NCI-H2196 (cell line): ENCODE data around the gene FLNA.
"Not testable (repeated sequence)": the region's sequence is repeated elsewhere in the genome, so short reads cannot be mapped to it uniquely, and the experiment has no call there.

Source experiments
- DNase-seq: peaks from one replicate; lab custom pipeline; 2025; ENCODE audit not compliant: unreplicated experiment; lab: John Stamatoyannopoulos, UW

The FLNA gene

DNA sequence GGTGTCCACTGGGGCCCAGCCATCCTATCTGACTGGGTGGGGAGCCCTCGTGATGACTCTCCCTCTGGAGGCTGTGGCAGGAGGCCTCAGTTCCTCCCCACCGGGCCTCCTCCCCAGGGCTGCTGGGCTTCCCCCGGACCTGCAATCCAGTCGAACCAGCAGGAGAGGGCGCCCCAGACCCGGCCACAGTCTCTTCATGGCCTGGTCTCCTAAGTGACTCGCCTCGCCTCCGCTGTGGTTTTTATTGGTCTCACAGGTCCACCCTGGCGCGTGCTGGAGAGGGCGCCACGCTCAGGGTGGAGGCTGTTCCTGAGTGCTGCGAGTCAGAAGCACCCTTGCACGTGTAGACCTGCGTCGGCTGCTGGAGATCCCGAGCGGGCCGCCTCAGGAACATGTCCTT lies 30.8 kb downstream of the FLNA start:
- not testable (repeated sequence) for DNase-seq

DNA sequence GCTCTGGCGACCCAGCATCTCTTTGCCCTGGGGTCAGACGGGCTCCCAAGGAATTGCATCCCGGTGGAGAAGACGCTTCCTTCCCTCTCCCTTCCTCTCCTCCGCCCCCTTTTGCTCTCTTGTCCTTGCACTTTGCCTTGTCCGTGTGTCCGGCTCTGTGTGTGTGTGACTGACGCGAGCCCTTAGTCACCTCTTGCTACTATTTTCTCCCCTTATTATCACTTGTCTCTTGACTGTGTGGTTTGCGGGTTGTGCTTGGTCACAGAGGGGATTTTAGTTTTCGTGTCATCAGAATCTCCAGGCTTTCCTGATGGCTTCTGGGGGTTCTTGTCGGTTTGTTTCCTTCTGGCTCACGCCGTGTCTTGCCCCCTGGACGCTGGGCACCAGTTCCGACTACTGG lies 31.4 kb downstream of the FLNA start:
- not testable (repeated sequence) for DNase-seq

DNA sequence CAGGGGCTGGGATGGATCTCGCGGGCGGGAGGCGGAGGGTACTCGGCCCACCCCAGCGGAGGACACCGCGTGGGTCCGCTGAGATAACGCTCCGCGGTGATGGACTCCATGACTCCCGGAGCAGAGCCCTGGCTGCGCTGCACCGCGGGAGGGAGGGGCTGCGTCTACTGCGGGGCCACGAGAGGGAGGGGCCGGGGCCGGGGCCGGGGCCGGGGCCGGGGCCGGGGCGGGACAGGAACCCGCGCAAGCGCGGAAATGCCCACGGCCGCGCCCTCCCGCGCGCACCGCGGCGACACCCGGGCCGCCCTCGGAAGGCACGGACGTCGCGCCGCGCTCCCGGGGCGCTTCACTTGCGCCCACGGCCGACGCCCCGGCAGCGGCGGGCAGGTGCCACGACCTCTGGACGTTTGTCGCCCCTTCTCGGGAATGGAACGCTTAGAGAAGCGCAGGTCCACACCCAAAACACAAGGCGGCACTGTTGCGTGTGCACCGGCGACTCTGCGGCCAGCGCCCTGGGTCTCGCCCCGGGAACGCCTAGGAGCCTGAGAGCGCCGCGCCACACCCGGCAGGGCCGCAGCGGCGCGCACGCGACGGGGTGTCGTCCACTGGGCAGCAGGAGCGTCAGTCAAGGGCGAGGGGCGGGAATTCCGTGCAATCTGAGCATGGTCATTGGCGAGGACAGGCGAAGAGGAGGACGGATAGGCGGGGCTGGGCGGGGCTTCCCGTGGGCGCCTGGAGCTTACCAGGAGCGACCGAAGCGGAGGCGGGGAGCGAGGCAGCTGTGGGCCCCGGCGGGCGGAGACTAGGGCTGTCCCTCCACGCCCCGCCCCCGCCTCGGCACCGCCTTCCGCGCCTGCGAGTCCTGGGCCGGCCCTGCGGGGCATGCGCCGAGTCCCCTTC lies 32.8 kb downstream of the FLNA start:
- not testable (repeated sequence) for DNase-seq

DNA sequence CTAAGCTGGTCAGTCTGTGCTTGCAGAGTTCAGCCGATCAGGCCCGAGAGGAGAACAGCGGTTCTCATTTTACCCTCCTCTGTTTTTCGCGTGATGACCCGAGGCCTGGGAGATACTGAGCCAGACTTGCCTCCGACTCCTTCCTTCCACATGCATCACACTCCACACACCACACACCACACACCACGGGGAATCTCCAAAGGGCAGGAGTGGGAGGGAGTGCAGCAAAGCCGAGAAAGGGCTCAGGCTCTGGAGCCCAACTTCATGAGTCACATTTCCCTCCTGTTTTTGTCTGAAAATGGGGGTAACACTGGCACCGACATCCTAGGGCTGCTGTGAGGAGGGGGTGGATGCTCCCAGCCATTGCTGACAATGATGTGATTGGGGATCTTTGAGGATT lies 39.9 kb downstream of the FLNA start:
- DNase-seq, result no peak

DNA sequence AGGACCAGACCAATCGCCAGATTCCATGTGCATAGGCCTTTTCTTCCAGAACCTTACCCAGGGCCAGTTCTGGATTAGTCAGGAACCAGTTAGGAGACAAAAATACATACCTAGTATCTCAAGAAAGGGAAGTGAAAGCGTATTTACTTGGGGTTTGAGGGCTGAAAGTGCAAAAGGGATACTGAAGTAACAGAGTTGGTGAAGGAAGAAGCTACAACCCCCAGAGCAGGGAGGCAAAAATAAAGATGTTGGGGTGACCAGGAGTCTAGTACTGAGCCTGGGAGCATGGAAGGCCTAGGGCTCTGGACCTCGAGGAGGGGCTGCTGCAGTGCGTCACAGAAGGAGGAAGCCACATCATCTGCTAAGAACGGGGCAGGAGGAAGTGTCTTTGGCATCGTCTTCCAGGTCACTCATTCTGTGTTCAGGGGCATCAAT lies 40.6 kb downstream of the FLNA start:
- DNase-seq, result no peak

DNA sequence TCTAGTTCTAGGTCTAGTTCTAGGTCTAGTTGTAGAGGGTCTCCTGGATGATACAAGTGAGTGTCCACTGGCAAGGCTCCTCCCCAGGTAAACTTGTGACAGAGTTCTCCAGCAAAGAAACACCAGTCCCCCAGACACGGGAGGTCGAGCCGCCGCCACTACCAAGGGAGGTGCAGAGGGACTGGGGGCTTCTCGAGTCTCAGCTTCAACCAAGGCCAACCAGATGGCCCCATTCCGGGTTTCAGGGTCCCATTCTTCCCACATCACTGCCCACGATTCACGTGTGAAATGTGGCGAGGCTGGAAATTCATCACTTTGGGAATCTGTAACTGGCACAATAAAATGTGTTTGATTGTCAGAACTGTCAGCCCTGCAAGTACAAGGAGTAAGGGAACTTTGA lies 41.3 kb downstream of the FLNA start:
- no peak for DNase-seq

DNA sequence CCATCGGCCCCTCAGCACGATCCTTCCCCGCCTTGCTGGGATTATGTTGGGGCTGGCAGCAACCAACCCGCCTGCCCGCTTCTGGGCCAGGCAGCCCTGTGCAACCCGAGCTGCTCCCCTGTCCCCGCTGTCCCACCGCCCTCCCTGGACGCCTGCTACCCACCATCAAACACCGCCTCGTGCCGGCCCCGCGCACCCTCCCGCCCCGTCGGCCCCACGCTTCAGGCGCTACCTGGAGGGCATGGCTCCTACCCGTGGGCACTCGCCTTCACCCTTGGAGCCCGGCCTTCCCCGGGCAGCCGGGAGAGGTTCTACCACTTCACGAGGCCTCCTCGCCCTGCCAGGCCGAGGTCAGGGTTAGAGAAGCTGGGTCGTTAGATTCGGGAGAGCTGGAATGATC lies 41.9 kb downstream of the FLNA start:
- no peak for DNase-seq

DNA sequence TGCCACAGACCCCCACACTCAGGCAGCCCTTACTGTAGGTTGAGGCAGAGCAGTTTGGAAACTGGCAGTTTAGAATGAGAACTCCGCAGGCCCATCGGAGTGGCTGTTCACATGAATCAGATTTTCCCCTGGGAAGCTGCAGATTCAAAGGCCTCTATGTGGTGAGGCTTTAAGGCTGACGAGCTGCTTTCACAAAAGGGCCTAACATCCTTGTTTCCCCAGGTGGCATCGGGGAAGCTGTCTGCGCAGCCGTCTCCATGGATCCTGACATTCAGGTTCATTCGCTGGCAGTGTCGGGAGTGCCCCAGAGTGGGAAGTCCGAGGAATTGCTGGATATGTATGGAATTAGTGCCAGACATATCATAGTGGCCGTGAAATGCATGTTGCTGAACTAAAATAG lies 45.1 kb downstream of the FLNA start:
- no peak for DNase-seq

DNA sequence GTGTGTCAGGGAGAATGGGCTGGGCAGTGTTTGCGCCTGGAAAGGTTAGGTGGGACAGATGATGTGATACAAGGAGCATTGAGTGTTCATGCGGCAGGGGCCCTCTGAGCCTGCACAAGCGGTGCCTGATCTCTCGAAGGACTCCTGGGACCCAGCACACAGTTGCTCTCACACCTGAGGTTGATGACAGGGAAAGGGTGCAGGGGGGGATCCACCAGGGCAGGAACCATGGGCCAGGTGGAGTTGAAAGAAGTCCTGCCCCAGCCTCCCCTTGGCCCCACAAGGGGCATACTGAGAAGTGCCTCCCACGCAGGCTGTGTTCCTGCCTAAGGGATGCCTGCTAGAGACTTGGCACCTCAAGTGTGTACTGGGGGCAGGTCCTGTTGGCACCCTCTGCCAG lies 45.8 kb downstream of the FLNA start:
- no peak for DNase-seq

DNA sequence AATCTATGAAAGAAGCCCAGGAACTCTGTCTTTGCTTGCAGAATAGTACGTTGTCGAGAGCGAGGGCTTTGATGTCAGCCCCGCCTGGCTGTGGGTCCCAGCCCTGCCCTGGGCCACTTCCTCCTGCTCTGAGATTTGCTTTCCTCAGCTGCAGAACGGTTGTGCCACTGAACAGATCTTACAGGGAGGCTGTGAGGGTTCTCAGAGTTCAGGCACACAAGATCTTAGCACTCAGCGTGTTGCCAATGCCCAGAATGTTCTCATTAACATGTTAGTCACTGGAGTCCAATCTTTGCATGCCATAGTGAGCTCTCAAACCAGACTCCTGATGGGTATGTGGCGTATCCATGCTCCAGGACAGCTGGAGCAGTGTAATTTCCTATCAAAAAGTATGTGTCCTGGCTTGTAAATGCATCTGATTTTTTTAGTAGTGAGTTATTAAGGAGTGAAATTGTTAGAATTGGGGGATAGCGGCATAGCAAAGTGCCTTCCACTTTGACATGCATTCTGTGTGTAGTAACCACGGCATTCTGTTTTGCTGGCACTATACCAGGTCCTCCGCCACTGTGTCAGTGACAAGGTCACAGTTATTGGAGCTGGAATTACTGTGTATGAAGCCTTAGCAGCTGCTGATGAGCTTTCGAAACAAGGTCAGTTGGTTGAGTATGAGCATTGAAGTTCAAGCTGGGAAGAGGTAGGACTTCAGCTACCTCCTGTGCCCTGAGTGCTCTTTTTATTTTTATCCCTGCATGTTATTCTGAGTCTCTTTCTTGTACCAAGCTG lies 47.2 kb downstream of the FLNA start:
- DNase-seq, result no peak

DNA sequence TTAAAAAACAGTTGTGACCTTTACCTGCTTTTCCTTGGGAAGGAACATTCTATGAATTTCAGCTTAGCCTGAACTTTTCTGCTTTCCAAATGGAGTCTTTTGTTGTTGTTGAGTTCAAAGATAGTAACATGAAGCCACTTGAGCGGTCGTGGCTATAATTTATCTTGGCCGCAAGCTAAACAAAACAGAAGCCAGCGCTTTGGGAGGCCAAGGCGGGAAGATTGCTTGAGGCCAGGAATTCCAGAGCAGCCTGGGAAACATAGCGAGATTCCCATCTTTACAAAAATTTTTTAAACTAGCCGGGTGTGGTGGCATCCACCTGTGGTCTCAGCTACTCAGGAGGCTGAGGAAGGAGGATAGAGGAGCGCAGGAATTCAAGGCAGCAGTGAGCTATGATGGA lies 48.9 kb downstream of the FLNA start:
- peak; percentile 10 for DNase-seq

DNA sequence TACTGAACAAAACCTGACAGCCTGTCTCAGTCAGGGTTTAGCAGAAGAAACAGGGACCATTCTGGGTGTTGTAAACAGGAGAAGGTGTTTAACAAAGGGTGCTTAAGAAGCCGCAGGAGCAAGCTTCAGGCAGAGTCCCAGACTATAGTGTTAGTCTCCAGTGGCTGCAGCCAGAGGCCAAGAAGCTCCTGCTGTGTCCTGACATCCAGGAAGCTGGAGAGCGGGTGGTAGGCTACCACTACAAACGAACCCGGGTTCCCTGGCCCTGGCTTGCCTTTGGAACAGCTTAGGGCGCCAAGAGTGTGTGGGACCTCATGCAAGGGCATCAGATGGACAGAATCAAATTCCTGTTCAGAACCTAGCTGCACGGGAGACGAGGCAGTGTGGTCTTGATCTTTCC lies 50.9 kb downstream of the FLNA start:
- no peak for DNase-seq

DNA sequence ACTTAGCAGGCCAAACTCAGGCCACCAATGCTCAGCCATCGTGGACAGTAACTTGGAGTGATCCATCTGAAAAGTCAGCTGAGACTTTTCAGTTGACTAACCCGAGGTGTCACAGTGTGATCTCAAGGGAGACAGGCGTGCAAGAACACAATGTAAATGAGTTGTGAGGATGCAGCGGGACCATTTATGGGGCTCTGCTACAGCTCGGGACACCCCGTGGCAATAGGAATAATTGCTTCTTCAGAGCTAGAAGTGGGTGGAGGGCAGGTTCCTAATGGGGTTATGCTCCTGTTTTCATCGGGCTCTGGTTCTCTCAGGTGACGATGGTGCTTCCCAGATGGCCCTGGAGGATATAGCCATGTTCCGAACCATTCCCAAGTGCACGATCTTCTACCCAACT lies 51.5 kb downstream of the FLNA start:
- DNase-seq, result no peak

DNA sequence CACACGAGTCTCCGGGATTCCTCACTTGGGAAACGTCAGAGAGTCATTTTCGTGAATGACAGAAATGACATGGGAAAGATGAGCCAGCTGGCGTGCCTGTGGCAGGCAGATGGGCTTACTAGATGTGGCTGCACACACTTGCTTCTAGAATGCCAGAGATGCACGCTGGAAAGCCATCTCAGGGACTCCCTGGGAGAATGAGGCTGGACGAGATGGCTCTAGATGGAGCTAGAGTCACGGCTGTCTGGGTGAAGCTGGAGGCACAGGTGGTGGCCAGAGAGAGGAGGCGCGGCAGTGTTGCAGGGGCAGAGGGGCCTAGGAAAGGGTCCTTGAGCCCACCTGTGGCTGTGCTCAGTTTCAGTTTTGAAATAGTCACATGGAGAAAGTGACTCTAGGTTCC lies 52.8 kb downstream of the FLNA start:
- DNase-seq, result no peak

DNA sequence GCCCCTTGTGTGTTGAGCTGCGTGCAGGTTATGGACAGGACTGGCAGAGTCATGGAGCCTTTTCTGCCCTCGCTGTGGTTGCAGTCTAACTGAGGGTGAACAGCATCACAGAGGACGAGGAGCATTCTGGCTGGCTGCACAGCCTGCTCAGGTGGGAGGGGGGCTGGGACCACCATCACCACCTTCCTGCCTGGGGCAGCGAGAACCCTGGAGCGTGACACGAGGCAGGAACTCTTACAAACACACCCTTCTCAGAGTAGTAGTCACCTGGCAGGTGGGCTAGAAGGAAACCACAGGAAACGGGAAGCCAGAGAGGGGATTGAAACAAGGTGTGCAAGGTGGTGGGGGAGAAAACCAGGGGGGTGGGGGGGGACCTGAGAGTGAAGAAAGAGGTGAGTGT lies 53.3 kb downstream of the FLNA start:
- no peak for DNase-seq

DNA sequence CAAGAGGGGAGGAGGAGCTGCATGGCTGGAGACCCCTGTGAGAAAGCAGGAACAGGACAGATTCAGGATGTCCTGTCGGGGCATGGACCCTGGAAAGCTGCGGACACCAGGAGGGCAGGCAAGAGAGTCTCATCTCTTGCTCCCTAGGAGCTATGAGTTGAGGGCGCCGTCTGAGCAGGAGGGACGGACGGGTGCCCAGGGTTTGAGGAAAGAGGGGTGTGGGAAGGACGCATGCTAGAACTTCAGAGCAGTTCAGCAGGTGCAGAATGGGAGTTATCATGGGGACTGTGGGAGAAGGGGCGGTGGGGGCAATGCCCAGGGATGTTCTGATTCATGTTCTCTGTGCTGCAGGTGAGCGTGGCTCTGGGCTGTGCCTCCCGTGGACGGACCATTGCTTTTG lies 54.0 kb downstream of the FLNA start:
- DNase-seq, result no peak

DNA sequence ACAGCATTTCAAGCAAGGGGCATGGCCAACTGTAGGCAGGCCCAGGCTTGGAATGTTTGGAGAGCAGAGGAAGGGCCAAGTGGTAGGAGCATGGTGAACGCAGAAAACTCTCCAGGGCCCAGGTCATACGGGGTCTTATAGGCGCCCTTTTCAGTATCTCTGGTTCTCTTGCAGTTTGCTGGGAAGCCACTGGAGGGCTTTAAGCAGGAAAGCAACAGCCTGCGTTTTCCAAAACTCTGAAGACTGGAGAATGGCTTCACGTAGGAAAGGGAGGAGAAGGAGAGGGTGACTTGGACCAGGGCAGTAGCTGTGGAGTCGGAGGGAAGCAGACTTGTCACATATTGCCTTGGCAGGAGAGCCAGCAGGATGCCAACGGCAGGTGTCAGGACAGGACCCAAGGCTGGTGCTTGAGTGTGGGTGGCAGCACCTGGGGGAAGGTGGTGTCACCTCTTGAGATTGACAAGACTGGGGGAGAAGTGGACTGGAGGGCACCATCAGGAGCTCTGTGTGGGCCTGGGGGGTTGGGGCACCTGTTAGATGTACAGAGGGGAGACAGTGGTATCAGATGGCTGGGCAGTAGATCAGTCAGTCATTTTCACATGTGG lies 56.9 kb downstream of the FLNA start:
- DNase-seq, result peak; percentile 2

DNA sequence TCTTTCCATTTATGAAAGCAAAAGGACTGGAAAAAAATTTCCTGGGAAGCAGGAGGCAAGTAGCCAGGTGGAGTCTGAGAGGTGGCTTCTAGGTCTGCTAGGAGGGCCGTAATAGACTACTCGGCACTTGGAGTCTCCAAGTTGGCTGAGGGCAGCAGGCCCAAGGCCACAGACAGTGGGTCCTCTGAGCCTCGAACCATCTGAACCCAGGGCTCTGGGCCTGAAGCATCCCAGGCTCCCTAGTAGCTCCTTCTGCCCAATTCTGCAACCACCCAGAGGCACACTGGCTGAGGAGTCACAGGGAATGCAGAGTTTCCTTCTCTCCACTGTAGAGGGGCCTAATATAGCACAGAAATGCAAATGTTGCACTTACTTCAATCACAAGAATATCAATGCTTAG lies 59.0 kb downstream of the FLNA start:
- DNase-seq, result no peak

DNA sequence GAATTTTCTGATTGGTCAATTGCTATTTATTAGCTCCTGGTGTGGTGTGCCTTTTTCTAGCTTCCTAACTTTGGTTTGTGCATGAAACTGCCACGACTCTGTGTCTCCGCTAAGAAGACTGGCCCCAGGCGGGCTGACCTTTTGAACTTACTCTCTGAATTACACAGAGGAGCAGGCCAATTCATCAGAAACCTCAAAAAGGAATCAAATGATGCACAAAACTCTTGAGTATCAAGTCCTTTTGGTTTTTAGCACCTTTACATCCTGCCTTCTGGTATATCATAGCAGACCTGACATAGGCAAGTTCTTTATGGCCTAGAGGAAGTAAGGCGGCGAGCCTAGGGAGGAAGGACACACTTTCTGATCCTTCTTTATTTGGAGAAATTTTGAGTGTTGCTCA lies 61.3 kb downstream of the FLNA start:
- no peak for DNase-seq

DNA sequence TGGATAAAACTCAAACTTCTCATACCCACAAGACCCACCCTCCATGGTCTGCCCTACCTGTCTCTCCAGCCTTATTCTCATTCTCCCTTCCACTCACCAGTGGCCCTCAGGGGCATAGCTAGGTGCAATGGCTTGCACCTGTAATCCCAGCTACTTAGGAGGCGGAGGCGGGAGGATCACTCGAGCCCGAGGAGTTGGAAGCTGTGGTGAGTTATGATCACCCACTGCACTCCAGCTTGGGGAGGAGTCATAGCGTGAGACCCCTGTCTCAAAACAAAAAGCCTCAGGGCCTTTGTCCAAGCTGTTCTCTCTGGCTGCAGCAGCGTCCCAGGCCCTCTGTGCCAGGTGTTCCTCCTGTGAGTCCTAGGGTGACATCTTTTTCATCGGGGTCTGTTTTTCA lies 62.3 kb downstream of the FLNA start:
- no peak for DNase-seq

DNA sequence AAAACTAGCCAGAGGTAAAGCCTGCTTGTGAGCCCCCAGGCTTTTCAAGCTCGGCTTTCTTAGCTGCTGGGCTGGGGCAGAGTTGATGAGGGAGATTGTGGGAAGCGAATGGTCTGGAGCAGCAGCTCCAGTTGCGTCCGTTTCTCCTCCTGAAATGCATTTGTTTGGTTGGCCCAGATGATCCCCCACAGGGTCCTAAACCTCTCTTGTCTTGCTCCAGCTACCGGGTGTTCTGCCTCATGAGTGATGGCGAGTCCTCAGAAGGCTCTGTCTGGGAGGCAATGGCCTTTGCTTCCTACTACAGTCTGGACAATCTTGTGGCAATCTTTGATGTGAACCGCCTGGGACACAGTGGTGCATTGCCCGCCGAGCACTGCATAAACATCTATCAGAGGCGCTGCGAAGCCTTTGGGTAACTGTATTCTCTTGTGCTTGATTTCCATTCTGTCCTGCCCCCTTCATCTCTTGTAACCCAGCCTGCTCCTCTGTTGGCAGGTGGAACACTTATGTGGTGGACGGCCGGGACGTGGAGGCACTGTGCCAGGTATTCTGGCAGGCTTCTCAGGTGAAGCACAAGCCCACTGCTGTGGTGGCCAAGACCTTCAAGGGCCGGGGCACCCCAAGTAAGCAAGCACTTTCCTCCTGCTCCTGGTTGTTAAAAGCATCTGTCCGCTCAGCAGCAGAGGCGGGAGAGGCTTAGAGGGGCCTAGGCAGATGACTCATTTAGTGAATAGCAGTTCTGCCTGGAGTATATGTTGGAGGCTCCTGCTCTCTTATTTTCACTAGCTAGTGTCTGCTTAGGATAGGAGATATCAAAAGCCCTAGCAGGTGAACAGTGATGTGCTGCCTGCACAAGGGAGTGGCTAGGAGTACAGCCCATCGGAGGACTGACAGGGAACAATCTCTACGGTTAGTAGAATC lies 63.6 kb downstream of the FLNA start:
- no peak for DNase-seq
